Stimulated activated CD4-positive, alpha-beta T cell treated with anti-CD3 and anti-CD28 coated beads, Interleukin-4, amount 100 ng/mL, for 24 hours (primary cell): Measurements from ENCODE around the gene PTPN11.

Source experiments
- DNase-seq: peaks from one replicate; pipeline ENCODE4 v3.0.0-alpha.2; 2020

PTPN11 gene

DNA sequence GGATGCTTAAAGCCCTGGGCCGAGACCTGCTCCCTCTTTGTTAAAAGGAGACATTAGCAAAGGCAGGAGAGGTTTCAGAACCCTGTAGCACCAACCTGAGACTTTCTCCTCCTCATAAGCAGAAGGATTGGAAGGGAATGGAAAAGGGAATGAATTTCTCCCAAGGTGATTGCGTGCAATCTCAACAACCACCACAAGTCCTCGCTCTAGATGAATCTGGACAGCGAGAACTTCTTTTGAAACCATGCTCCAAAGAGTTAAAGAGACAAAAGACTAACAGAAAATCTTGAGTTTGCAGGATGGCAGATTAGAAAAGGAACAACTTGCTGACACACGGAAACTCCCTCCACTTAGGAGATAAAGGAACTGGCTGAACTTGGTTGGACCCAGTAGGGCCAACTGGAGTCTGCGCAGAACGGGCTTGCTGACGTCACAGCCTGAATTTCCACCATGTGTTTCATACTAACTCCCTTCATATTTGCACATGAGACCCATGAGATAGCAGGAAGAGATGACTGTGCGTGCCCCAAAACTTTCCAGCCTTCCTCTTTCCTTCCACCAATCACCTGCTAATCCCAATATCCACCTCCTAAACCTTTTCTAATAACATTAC, 137.0 kb downstream of the PTPN11 start:
- DNase-seq, result no peak

DNA sequence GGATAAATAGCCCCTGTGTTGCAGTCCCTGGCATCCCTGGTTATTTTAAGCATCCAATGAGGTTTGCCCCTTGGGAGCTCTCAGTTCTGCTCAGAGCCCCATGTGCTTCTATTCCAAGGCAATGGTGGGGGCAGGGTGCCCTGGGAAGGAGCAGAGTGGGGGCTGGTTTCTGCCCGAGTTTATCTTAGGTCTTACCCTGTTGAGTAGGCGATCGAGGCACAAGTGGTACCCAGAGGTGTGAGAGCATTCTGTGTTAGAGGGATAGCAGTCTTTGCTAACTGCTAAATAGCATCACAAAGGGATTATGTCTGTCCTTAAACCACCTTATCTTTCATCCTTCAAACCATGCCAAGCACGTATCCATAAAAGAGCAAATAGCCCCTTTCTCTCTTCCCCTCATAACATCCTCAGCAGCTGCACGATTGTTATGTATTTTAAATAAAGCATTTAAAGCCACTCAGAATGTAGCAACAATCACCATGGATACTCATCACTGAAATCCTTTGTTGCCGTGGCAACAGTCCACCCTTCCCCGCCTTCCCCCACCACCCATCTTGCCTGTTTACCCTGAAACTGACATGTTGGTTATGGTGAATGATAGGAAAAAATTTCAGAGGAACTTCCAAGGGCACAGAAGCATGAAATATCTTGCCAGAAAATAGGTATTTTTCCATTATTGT, 139.3 kb downstream of the PTPN11 start:
- DNase-seq, result no peak
